NCI-H2227 (cell line): Measurements from ENCODE around the gene PTTG2.
"Not testable (repeated sequence)": the region's sequence is repeated elsewhere in the genome, so short reads cannot be mapped to it uniquely, and the experiment has no call there.

Experiments
- DNase-seq: peaks from one replicate; lab custom pipeline; 2025; ENCODE audit not compliant: unreplicated experiment; lab: John Stamatoyannopoulos, UW

Gene PTTG2

GRCh38 chr4:37953620-37954293 lies 6.4 kb upstream of the PTTG2 start:
- peak; percentile 37 for DNase-seq

- no peak for DNase-seq
Measured at GRCh38 chr4:37956941-37957340, 3.3 kb upstream of the PTTG2 start.

- DNase-seq = no peak
Measured at GRCh38 chr4:37958932-37959331, 1.3 kb upstream of the PTTG2 start.

GRCh38 chr4:37960679-37961450 lies 667 bp downstream of the PTTG2 start:
- DNase-seq = no peak

GRCh38 chr4:37964734-37965457 lies 4.7 kb downstream of the PTTG2 start:
- no peak for DNase-seq

GRCh38 chr4:37966044-37966443 lies 5.8 kb downstream of the PTTG2 start:
- DNase-seq = no peak

GRCh38 chr4:37967736-37968135 lies 7.5 kb downstream of the PTTG2 start:
- DNase-seq = no peak

GRCh38 chr4:37968747-37969146 lies 8.5 kb downstream of the PTTG2 start:
- no peak for DNase-seq

- DNase-seq = no peak
Measured at GRCh38 chr4:37970702-37971101, 10.5 kb downstream of the PTTG2 start.

GRCh38 chr4:37971202-37971601 lies 11.0 kb downstream of the PTTG2 start:
- no peak for DNase-seq

GRCh38 chr4:37973441-37973840 lies 13.2 kb downstream of the PTTG2 start:
- no peak for DNase-seq

GRCh38 chr4:37975321-37975822 lies 15.2 kb downstream of the PTTG2 start:
- not testable (repeated sequence) for DNase-seq

- DNase-seq = no peak
Measured at GRCh38 chr4:37976507-37976906, 16.3 kb downstream of the PTTG2 start.

GRCh38 chr4:37976991-37977470 lies 16.8 kb downstream of the PTTG2 start:
- peak; percentile 72 for DNase-seq

- DNase-seq = peak; percentile 49
Measured at GRCh38 chr4:37977471-37978247, 17.5 kb downstream of the PTTG2 start.

GRCh38 chr4:37978248-37978924 lies 18.2 kb downstream of the PTTG2 start:
- peak; percentile 26 for DNase-seq

GRCh38 chr4:37980246-37980645 lies 20.0 kb downstream of the PTTG2 start:
- no peak for DNase-seq

GRCh38 chr4:37981425-37981824 lies 21.2 kb downstream of the PTTG2 start:
- DNase-seq = no peak

- DNase-seq = no peak
Measured at GRCh38 chr4:37981844-37982720, 21.9 kb downstream of the PTTG2 start.
